ENCODE results near the gene DNMT3A. TPM values are rescaled to one million over a fixed set of nuclear protein-coding genes. Genes with fewer than 3 reads are reported as not detected.

Gene DNMT3A
- total RNA-seq, 1 donor from 2014 or later, result 15.4 TPM

GRCh38 chr2:25383806-25384205 is 42.1 kb upstream of the DNMT3A start:
- TF ChIP-seq CTCF (conservative IDR thresholded peaks at IDR 0.05; ENCODE audit: low read depth, low read length), result no peak
- H3K4me3 ChIP-seq (ENCODE audit: low read depth, low read length), result no peak overlapping the region
- DNase-seq (ENCODE audit: low read depth), result no peak

GRCh38 chr2:25381502-25381901 is 39.8 kb upstream of the DNMT3A start:
- no peak for DNase-seq (ENCODE audit: low read depth)
- no peak overlapping the region for H3K4me3 ChIP-seq (ENCODE audit: low read depth, low read length)
- no peak for TF ChIP-seq CTCF (conservative IDR thresholded peaks at IDR 0.05; ENCODE audit: low read depth, low read length)

- TF ChIP-seq CTCF (conservative IDR thresholded peaks at IDR 0.05; ENCODE audit: low read depth, low read length), result no peak
- DNase-seq (ENCODE audit: low read depth), result no peak
- H3K4me3 ChIP-seq (ENCODE audit: low read depth, low read length), result no peak overlapping the region
These were observed 39.1 kb upstream of the DNMT3A start for GRCh38 chr2:25380586-25381375.

- no peak for TF ChIP-seq CTCF (conservative IDR thresholded peaks at IDR 0.05; ENCODE audit: low read depth, low read length)
- no peak overlapping the region for H3K4me3 ChIP-seq (ENCODE audit: low read depth, low read length)
- DNase-seq (ENCODE audit: low read depth), result no peak
These were observed 38.3 kb upstream of the DNMT3A start for GRCh38 chr2:25380023-25380422.

- DNase-seq (ENCODE audit: low read depth), result no peak
- H3K4me3 ChIP-seq (ENCODE audit: low read depth, low read length), result no peak overlapping the region
- no peak for TF ChIP-seq CTCF (conservative IDR thresholded peaks at IDR 0.05; ENCODE audit: low read depth, low read length)
These were observed 37.8 kb upstream of the DNMT3A start for GRCh38 chr2:25379535-25379934.

- H3K4me3 ChIP-seq (ENCODE audit: low read depth, low read length), result no peak overlapping the region
- no peak for TF ChIP-seq CTCF (conservative IDR thresholded peaks at IDR 0.05; ENCODE audit: low read depth, low read length)
- no peak for DNase-seq (ENCODE audit: low read depth)
These were observed 37.2 kb upstream of the DNMT3A start for GRCh38 chr2:25378731-25379490.
